SK-N-SH (cell line): Measurements from ENCODE around the gene R3HDM2. TPM values are rescaled to one million over a fixed set of nuclear protein-coding genes. Genes with fewer than 3 reads are reported as not detected.

Experiments used
- CTCF ChIA-PET: fragments of 300-600, 350-600 bp; formaldehyde crosslinking; extraction: SDS; loops from one replicate; lab custom pipeline; 2021; lab: Yijun Ruan, JAX
- POLR2A ChIA-PET: fragments of 350-600 bp; sonication (Branson Sonifier 250); formaldehyde crosslinking; extraction: SDS; loops from one replicate; lab custom pipeline; 2020; ENCODE audit warnings: antibody characterized with exemption, inconsistent platforms; lab: Yijun Ruan, JAX
- DNase-seq: peaks from one replicate; pipeline ENCODE4 v3.0.0; 2012
- H2AFZ ChIP-seq: fragments of 200-600 bp; sonication (generic); 2 replicates; pipeline ENCODE4 v1.8.1; 2016; ENCODE audit warnings: antibody characterized with exemption, mild to moderate bottlenecking, low read depth
- H3F3A ChIP-seq: fragments of 200-600 bp; sonication (generic); replicated peaks from 2 replicates; pipeline ENCODE3; 2016; ENCODE audit warnings: antibody characterized with exemption, mild to moderate bottlenecking; ENCODE audit not compliant: insufficient read depth
- H3K27ac ChIP-seq, 2 experiments: fragments of 200-500 bp in 1 of 2; fragments of 200-600 bp in 1 of 2; sonication (Bioruptor generic) in 1 of 2; sonication (generic), shearing (Covaris generic) in 1 of 2; 2 replicates each; pipeline versions ENCODE4 v1.5.1 to v1.6.1; 2014 to 2016; ENCODE audit warnings: low read depth in 2 of 2, inconsistent platforms in 1 of 2, low read length in 1 of 2, mild to moderate bottlenecking in 1 of 2, mixed read lengths in 1 of 2
- H3K27me3 ChIP-seq: fragments of 200-600 bp; sonication (generic), shearing (Covaris generic); 2 replicates; pipeline ENCODE4 v1.6.1; 2016; ENCODE audit warnings: mixed run types; ENCODE audit not compliant: insufficient read depth
- H3K36me3 ChIP-seq, 2 experiments: fragments of 200-500 bp in 1 of 2; fragments of 200-600 bp in 1 of 2; sonication (Bioruptor generic) in 1 of 2; sonication (generic) in 1 of 2; replicated peaks in 1 of 2; 2 replicates each; pipeline versions ENCODE3 to v1.5.1; 2014 to 2016; ENCODE audit warnings: low read length in 1 of 2, mild to moderate bottlenecking in 1 of 2; ENCODE audit not compliant: insufficient read depth in 2 of 2, control insufficient read depth in 1 of 2
- H3K4me1 ChIP-seq, 2 experiments: fragments of 200-500 bp in 1 of 2; fragments of 200-600 bp in 1 of 2; sonication (Bioruptor generic) in 1 of 2; sonication (generic), shearing (Covaris generic) in 1 of 2; 2 replicates each; pipeline versions ENCODE4 v1.5.1 to v1.6.1; 2014 to 2016; ENCODE audit warnings: low read depth in 1 of 2, low read length in 1 of 2, mixed run types in 1 of 2; ENCODE audit not compliant: insufficient read depth in 2 of 2, control insufficient read depth in 1 of 2
- H3K4me2 ChIP-seq: fragments of 200-600 bp; sonication (generic), shearing (Covaris generic); 2 replicates; pipeline ENCODE4 v1.6.1; 2017; ENCODE audit warnings: mixed run types
- H3K4me3 ChIP-seq, 2 experiments: fragments of 200-500 bp in 1 of 2; fragments of 200-600 bp in 1 of 2; sonication (Bioruptor generic) in 1 of 2; sonication (generic), shearing (Covaris generic) in 1 of 2; 2 replicates each; pipeline versions ENCODE4 v1.5.1 to v1.8.1; 2014 to 2016; ENCODE audit warnings: low read depth in 2 of 2, inconsistent platforms in 1 of 2, low read length in 1 of 2, mild to moderate bottlenecking in 1 of 2, mixed read lengths in 1 of 2, moderate library complexity in 1 of 2
- H3K79me2 ChIP-seq: fragments of 200-600 bp; sonication (generic); 2 replicates; pipeline ENCODE4 v1.8.1; 2017; ENCODE audit warnings: mild to moderate bottlenecking; ENCODE audit not compliant: insufficient read depth
- H3K9ac ChIP-seq: fragments of 200-600 bp; sonication (generic); 2 replicates; pipeline ENCODE4 v1.6.1; 2017; ENCODE audit warnings: mixed run types
- H3K9me2 ChIP-seq: fragments of 200-600 bp; sonication (generic); 2 replicates; pipeline ENCODE4 v1.6.1; 2017; ENCODE audit warnings: mixed run types
- H3K9me3 ChIP-seq: fragments of 200-600 bp; sonication (generic); 2 replicates; pipeline ENCODE4 v1.6.1; 2017; ENCODE audit warnings: mixed run types, mild to moderate bottlenecking, moderate library complexity
- H4K20me1 ChIP-seq: fragments of 200-600 bp; sonication (generic); 2 replicates; pipeline ENCODE4 v1.6.1; 2017; ENCODE audit warnings: mild to moderate bottlenecking, mixed run types; ENCODE audit not compliant: insufficient read depth
- CHD2 ChIP-seq: fragments of 150-350 bp; IDR thresholded peaks from 2 replicates; pipeline ENCODE4 v1.6.1; 2018; ENCODE audit warnings: low read length; ENCODE audit not compliant: partially characterized antibody
- EZH2phosphoT487 ChIP-seq: fragments of 200-600 bp; sonication (generic); IDR thresholded peaks from 2 replicates; pipeline ENCODE4 v1.6.1; 2017; ENCODE audit warnings: low read depth, mixed run types, mild to moderate bottlenecking, antibody characterized with exemption, moderate library complexity, borderline replicate concordance
- FOSL2 ChIP-seq: IDR thresholded peaks from 2 replicates; pipeline ENCODE4 v1.4.0; 2012; ENCODE audit warnings: low read depth, mild to moderate bottlenecking, moderate library complexity, borderline replicate concordance
- FOXJ3 ChIP-seq: sonication (generic); formaldehyde crosslinking; IDR thresholded peaks from 2 replicates; pipeline ENCODE4 v1.5.1; 2020; ENCODE audit warnings: mild to moderate bottlenecking, missing genetic modification reagents
- FOXM1 ChIP-seq: IDR thresholded peaks from 2 replicates; pipeline ENCODE4 v1.4.0; 2012; ENCODE audit warnings: low read depth, mild to moderate bottlenecking
- GATA2 ChIP-seq: sonication (generic); formaldehyde crosslinking; IDR thresholded peaks from 2 replicates; pipeline ENCODE4 v1.5.0; 2020; ENCODE audit warnings: mild to moderate bottlenecking, missing genetic modification reagents
- MAX ChIP-seq: IDR thresholded peaks from 2 replicates; pipeline ENCODE4 v1.4.0; 2012; ENCODE audit warnings: low read depth
- MXI1 ChIP-seq: IDR thresholded peaks from 2 replicates; pipeline ENCODE4 v1.6.1; 2012; ENCODE audit warnings: mild to moderate bottlenecking, low read depth, low read length, improper control_type of control experiment
- NRF1 ChIP-seq: IDR thresholded peaks from 2 replicates; pipeline ENCODE4 v1.6.1; 2012; ENCODE audit warnings: low read depth, mild to moderate bottlenecking, low read length
- POLR2AphosphoS5 ChIP-seq: IDR thresholded peaks from 2 replicates; pipeline ENCODE4 v1.6.1; 2012; ENCODE audit warnings: low read depth, low read length
- REST ChIP-seq: IDR thresholded peaks from 2 replicates; pipeline ENCODE4 v1.6.1; 2012; ENCODE audit warnings: mild to moderate bottlenecking, low read depth, low read length, moderate library complexity
- SMC3 ChIP-seq: IDR thresholded peaks from 2 replicates; pipeline ENCODE4 v1.6.1; 2012; ENCODE audit warnings: low read depth, low read length, improper control_type of control experiment
- TEAD4 ChIP-seq: IDR thresholded peaks from 2 replicates; pipeline ENCODE4 v1.4.0; 2012; ENCODE audit warnings: mild to moderate bottlenecking, borderline replicate concordance; ENCODE audit not compliant: insufficient read depth
- YY1 ChIP-seq: IDR thresholded peaks from 2 replicates; pipeline ENCODE4 v1.4.0; 2012; ENCODE audit warnings: low read depth, mild to moderate bottlenecking
- ZBTB33 ChIP-seq: IDR thresholded peaks from 2 replicates; pipeline ENCODE4 v1.4.0; 2012; ENCODE audit warnings: low read depth, borderline replicate concordance
- WGBS: methylation state at CpG from one replicate; pipeline ENCODE4 v1.1.6; 2017; ENCODE audit warnings: low lambda C conversion rate; 5-methylcytosine and 5-hydroxymethylcytosine counted together
- polyA plus RNA-seq, 3 experiments: library from polyadenylated mRNA; depleted of rRNA; stranded (reverse); fragments of >200 nt; gene quantifications; 2 replicates each; pipeline ENCODE4 v1.2.3, GENCODE V29; 2012
- TF ChIP-seq, protein P1 (sequence below): IDR thresholded peaks from 2 replicates; pipeline ENCODE4; 2012
- TF ChIP-seq, protein P2 (sequence below): IDR thresholded peaks from 2 replicates; pipeline ENCODE4 v1.4.0; 2012; ENCODE audit warnings: low read depth, borderline replicate concordance

The R3HDM2 gene
- polyA plus RNA-seq, 1 of the 3 experiments (the other 2 are of a cell fraction) = 23.1 TPM

- no peaks in the 10 kb centered on the region for H4K20me1 ChIP-seq
- H2AFZ ChIP-seq = peak overlapping the region; percentile 84
- ChIA-PET POLR2A (no interaction called here), CTCF (interaction anchor here (0.9 to 13.7 kb wide), 28 partner anchors 8 to 337 kb away, joined by 3 to 391 read pairs (median 6); partner anchors contain the start of genes B4GALNT1, DDIT3, INHBE and MARS1)
- TF ChIP-seq, protein P1, sequence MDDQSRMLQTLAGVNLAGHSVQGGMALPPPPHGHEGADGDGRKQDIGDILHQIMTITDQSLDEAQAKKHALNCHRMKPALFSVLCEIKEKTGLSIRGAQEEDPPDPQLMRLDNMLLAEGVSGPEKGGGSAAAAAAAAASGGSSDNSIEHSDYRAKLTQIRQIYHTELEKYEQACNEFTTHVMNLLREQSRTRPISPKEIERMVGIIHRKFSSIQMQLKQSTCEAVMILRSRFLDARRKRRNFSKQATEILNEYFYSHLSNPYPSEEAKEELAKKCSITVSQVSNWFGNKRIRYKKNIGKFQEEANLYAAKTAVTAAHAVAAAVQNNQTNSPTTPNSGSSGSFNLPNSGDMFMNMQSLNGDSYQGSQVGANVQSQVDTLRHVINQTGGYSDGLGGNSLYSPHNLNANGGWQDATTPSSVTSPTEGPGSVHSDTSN = no peak
- TF ChIP-seq FOSL2 (no peak), GATA2 (no peak), SMC3 (no peak), CHD2 (no peak), FOXM1 (no peak), FOXJ3 (CRISPR knock-in tag) (no peak), MAX (no peak), NRF1 (no peak), MXI1 (no peak), POLR2AphosphoS5 (no peak), EZH2phosphoT487 (no peak), ZBTB33 (no peak), YY1 (no peak), REST (no peak), TEAD4 (no peak)
- TF ChIP-seq, protein P2, sequence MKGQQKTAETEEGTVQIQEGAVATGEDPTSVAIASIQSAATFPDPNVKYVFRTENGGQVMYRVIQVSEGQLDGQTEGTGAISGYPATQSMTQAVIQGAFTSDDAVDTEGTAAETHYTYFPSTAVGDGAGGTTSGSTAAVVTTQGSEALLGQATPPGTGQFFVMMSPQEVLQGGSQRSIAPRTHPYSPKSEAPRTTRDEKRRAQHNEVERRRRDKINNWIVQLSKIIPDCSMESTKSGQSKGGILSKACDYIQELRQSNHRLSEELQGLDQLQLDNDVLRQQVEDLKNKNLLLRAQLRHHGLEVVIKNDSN = no peak
- H3K9ac ChIP-seq = peak overlapping the region; percentile 35; the same call in 1 of the 2 replicates
- no peaks in the 10 kb centered on the region for H3K9me3 ChIP-seq
- peak overlapping the region; percentile 60 to 90 for H3K4me3 ChIP-seq
- H3K4me2 ChIP-seq = peak overlapping the region; percentile 94
- 3% methylated on average over 15 of the region's 32 CpGs for WGBS
- H3K79me2 ChIP-seq = no peaks in the 10 kb centered on the region
- peak overlapping the region in 1 of 2 experiments; percentile 61; a peak in 2 of 4 replicates for H3K27ac ChIP-seq
- peak; percentile 70 for DNase-seq
- 0 out of 2 replicates have a peak, but pooled peaks cover 7% of the 10 kb centered on the region for H3K27me3 ChIP-seq
- no peaks in the 10 kb centered on the region for H3K36me3 ChIP-seq
- peaks cover 0 to 20% of the 10 kb centered on the region in 2 experiments; a peak in 2 of 4 replicates for H3K4me1 ChIP-seq
- H3F3A ChIP-seq = peaks cover 5% of the 10 kb centered on the region
- no peaks in the 10 kb centered on the region for H3K9me2 ChIP-seq
These were observed 30.6 kb upstream of the R3HDM2 start for GRCh38 chr12:57461276-57461916.
